ENCODE results near the gene MED23.

MED23 gene

GRCh38 chr6:131524695-131525336 lies 103.2 kb downstream of the MED23 start:
- no peak for DNase-seq (ENCODE audit: insufficient read length, low spot score)
- no peak for TF ChIP-seq POLR2A (IDR thresholded peaks at IDR 0.05; ENCODE audit: low read depth, low read length)
- FAIRE-seq: no peak

DNA sequence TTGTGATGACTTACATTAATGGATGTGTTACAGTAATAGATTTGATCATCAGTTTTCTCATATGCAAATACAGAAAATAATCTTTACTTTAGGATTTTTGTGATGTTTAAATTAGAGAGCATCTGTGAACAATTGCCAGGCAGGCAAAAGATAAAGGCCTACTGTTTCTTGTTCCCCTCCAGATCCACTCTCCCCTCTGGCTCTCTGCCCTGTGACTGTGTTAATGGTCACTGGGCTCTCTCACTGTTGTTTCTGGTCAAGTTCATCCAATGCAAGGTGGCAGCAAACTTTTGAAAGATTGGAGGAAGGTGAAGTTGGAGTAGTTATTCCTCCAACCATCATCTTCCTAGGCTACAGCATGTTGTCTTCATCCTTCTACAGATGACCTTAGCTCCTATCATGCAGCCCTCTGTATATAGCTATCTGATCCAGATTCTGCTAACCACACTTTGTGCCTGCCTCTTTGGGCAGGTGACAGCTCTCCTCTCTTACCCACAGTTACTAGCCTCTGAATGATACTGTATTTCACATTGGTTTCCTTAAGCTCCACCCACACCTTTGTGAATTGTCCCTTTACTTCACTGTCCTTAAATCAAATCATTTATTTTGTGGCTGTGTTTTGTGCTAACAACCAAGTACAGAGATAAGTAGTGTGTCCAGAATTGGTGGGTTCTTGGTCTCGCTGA lies 103.9 kb downstream of the MED23 start:
- DNase-seq (ENCODE audit: insufficient read length, low spot score): no peak
- TF ChIP-seq POLR2A (IDR thresholded peaks at IDR 0.05; ENCODE audit: low read depth, low read length): no peak
- FAIRE-seq: no peak
